Measurements from ENCODE around the gene ADAMTS14.

The ADAMTS14 gene

GRCh38 chr10:70773965-70774809 lies 101.9 kb downstream of the ADAMTS14 start:
- no peak for DNase-seq

GRCh38 chr10:70774810-70775678 lies 102.7 kb downstream of the ADAMTS14 start:
- no peak for DNase-seq

- no peak for DNase-seq
Measured at GRCh38 chr10:70775679-70776454, 103.6 kb downstream of the ADAMTS14 start.

GRCh38 chr10:70776455-70777005 lies 104.2 kb downstream of the ADAMTS14 start:
- DNase-seq: no peak

GRCh38 chr10:70777063-70777875 lies 105.0 kb downstream of the ADAMTS14 start:
- DNase-seq: no peak

- no peak for DNase-seq
Measured at GRCh38 chr10:70778267-70778924, 106.1 kb downstream of the ADAMTS14 start.

- no peak for DNase-seq
Measured at GRCh38 chr10:70779088-70779487, 106.8 kb downstream of the ADAMTS14 start.

- no peak for DNase-seq
Measured at GRCh38 chr10:70779511-70780369, 107.4 kb downstream of the ADAMTS14 start.

GRCh38 chr10:70780370-70780760 lies 108.1 kb downstream of the ADAMTS14 start:
- DNase-seq: no peak

GRCh38 chr10:70780772-70781171 lies 108.5 kb downstream of the ADAMTS14 start:
- no peak for DNase-seq

- DNase-seq: no peak
Measured at GRCh38 chr10:70781461-70782051, 109.2 kb downstream of the ADAMTS14 start.

GRCh38 chr10:70782086-70782745 lies 109.9 kb downstream of the ADAMTS14 start:
- no peak for DNase-seq

- DNase-seq: no peak
Measured at GRCh38 chr10:70782746-70783680, 110.7 kb downstream of the ADAMTS14 start.

GRCh38 chr10:70784016-70784415 lies 111.7 kb downstream of the ADAMTS14 start:
- no peak for DNase-seq

GRCh38 chr10:70784471-70784870 lies 112.2 kb downstream of the ADAMTS14 start:
- no peak for DNase-seq

- no peak for DNase-seq
Measured at GRCh38 chr10:70785190-70785589, 112.9 kb downstream of the ADAMTS14 start, which contains the start of gene TBATA. Gene TBATA (minus strand): TSS chr10:70785377. CDS start chr10:70783379, 1,998 bp downstream.

GRCh38 chr10:70786799-70787415 lies 114.6 kb downstream of the ADAMTS14 start:
- no peak for DNase-seq
